ENCODE results near the gene RELN. TPM values are rescaled to one million over a fixed set of nuclear protein-coding genes. Genes with fewer than 3 reads are reported as not detected.

Gene RELN
- total RNA-seq, 2 donors from 2014 or later: not detected

DNA sequence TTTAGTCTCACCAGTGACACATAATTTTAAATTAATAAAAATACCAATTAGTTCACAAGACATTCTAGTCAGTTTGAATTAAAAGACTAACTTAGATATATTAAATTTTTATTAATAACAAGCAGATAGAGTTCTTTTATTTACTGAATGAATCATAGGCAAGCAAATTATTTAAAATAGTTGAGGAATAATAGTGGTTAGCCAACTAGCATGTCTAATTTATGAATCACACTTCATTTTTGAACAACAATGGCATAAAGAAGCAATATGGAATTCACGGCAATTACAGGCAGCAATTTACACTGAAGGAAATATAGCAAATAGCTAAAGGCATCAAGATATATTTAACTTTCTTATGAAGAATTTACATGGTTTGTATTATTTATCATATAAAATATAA lies 356.5 kb downstream of the RELN start:
- ATAC-seq: no peak
- no peaks in the 10 kb centered on the region for H3K4me1 Mint-ChIP-seq
- no peaks in the 10 kb centered on the region for H3K9me3 ChIP-seq (ENCODE audit: control insufficient read depth, low read length, poor library complexity, severe bottlenecking)
- no peak overlapping the region for H3K4me3 Mint-ChIP-seq
- DNase-seq: no peak
- no peaks in the 10 kb centered on the region for H3K36me3 Mint-ChIP-seq (ENCODE audit: low read depth)
- H3K27me3 Mint-ChIP-seq: peaks cover 16% of the 10 kb centered on the region
- no peak overlapping the region for H3K27ac Mint-ChIP-seq

DNA sequence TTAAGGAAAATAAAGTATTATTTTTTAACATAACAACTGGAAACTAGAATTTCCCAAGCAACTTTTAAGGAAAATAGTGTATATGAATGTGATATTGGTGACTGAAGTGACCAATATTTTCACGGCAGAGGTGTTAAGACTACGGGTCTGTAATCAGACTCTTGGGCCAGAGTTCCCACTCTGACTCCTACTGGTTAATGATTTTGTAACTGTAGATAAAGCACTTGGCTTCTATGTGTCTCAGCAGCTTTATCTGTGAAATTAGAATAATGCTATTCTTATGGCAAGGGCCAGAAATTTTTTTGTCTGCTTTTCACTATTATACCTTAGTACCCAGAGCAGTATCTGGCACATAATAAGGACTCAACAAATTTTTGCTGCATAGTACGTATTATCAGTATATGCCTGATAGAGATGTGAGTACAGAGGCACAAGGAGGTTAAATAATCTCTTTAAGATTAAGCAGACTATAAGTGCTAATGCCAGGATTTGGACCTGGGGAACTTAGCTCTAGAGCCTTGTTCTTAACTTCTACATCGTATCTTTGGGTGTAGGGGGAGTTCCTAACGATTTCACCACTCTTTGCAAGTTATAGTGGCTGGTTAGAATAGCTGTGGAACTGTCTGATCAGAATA lies 357.3 kb downstream of the RELN start:
- ATAC-seq (no peak), DNase-seq (no peak)
- no peaks in the 10 kb centered on the region for H3K9me3 ChIP-seq (ENCODE audit: control insufficient read depth, low read length, poor library complexity, severe bottlenecking)
- H3K4me1 Mint-ChIP-seq: no peaks in the 10 kb centered on the region
- no peaks in the 10 kb centered on the region for H3K36me3 Mint-ChIP-seq (ENCODE audit: low read depth)
- H3K4me3 Mint-ChIP-seq: no peak overlapping the region
- H3K27me3 Mint-ChIP-seq: peaks cover 15% of the 10 kb centered on the region
- no peak overlapping the region for H3K27ac Mint-ChIP-seq

DNA sequence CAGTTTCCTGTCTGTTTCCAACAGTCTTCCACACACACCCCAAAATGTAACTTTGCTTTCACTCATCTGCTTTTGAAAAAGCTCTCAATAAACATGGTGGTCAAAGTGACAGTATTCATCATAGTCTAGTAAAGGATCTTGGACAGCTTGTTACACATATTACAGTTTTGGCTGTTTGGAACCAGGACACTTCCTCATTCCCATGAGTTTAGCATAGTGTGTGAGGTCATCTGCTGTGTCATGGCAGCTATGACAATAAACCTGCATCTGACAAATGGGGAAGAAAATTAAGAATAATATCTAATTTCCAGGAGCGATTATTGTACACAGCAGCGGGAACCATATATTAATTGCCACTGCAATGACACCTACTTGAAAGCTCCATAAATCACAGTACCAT lies 359.1 kb downstream of the RELN start:
- no peaks in the 10 kb centered on the region for H3K9me3 ChIP-seq (ENCODE audit: control insufficient read depth, low read length, poor library complexity, severe bottlenecking)
- ATAC-seq: no peak
- Mint-ChIP-seq H3K4me3 (no peak overlapping the region), H3K27ac (no peak overlapping the region), H3K36me3 (ENCODE audit: low read depth) (no peaks in the 10 kb centered on the region), H3K27me3 (peaks cover 15% of the 10 kb centered on the region), H3K4me1 (no peaks in the 10 kb centered on the region)
- no peak for DNase-seq

DNA sequence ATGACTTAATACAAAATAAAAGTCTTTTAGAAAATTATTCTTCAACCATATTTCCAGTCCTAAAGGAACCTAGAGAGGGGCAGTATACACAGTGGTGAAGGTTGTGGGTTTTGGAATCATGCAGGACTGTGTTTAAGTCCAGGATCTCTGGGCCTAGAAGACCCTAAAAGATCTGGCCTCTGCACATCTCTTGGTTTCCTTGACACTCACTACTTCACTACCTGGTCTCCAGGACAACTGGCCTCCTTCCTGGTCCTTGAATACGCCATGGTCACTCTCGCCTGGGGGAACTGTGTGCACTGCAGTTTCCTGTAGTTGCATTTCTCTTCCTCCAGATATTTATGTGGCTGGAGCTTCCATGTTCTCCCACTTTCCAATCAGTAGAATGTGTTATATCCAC lies 360.7 kb downstream of the RELN start:
- no peak overlapping the region for H3K4me3 Mint-ChIP-seq
- H3K9me3 ChIP-seq (ENCODE audit: control insufficient read depth, low read length, poor library complexity, severe bottlenecking): no peaks in the 10 kb centered on the region
- ATAC-seq (no peak), DNase-seq (no peak)
- peaks cover 10% of the 10 kb centered on the region for H3K27me3 Mint-ChIP-seq
- no peaks in the 10 kb centered on the region for H3K36me3 Mint-ChIP-seq (ENCODE audit: low read depth)
- H3K4me1 Mint-ChIP-seq: no peaks in the 10 kb centered on the region
- H3K27ac Mint-ChIP-seq: no peak overlapping the region

DNA sequence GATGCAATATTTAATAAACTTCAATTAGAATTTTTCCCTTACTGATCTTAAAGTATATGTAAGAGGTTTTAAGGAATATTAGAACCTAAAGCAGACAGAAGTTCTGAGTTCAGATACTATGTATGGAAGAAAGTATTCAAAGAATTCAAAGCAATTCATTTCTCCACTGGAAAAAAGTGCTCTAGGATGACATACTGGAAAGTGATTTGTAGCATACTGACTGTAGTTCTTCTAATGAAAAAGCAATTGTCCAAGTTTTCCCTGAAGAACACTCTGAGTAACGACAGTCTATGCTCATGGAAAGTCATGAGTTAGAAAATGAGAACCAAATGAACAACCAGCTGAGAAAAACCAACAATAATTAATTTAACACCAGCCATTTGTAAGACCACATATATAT lies 362.7 kb downstream of the RELN start:
- H3K4me3 Mint-ChIP-seq: no peak overlapping the region
- H3K4me1 Mint-ChIP-seq: no peaks in the 10 kb centered on the region
- ATAC-seq (no peak), DNase-seq (no peak)
- no peak overlapping the region for H3K27ac Mint-ChIP-seq
- no peaks in the 10 kb centered on the region for H3K36me3 Mint-ChIP-seq (ENCODE audit: low read depth)
- no peaks in the 10 kb centered on the region for H3K9me3 ChIP-seq (ENCODE audit: control insufficient read depth, low read length, poor library complexity, severe bottlenecking)
- H3K27me3 Mint-ChIP-seq: peaks cover 19% of the 10 kb centered on the region

DNA sequence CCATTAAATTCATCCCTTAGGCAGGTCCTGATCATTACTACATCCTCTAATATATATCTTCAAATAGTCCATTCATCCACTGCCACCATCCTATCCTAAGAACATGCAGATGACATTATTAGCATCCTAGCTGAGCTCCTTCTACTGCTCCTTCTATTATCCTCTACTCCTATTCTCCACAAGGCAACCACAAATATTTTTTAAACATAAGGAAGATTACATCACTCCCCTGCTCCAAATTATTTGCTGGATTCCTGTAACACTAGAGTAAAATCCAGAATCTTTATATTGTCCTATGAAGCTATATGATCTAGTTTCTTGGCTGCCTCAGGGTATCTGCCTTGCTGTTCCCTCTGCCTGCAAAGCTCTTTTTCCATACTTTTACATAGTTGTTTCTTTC lies 367.2 kb downstream of the RELN start:
- H3K9me3 ChIP-seq (ENCODE audit: control insufficient read depth, low read length, poor library complexity, severe bottlenecking): no peaks in the 10 kb centered on the region
- Mint-ChIP-seq H3K27ac (no peak overlapping the region), H3K27me3 (peaks cover 42% of the 10 kb centered on the region), H3K4me1 (no peaks in the 10 kb centered on the region), H3K36me3 (ENCODE audit: low read depth) (peaks cover 3% of the 10 kb centered on the region), H3K4me3 (no peak overlapping the region)
- no peak for ATAC-seq
- DNase-seq: no peak

DNA sequence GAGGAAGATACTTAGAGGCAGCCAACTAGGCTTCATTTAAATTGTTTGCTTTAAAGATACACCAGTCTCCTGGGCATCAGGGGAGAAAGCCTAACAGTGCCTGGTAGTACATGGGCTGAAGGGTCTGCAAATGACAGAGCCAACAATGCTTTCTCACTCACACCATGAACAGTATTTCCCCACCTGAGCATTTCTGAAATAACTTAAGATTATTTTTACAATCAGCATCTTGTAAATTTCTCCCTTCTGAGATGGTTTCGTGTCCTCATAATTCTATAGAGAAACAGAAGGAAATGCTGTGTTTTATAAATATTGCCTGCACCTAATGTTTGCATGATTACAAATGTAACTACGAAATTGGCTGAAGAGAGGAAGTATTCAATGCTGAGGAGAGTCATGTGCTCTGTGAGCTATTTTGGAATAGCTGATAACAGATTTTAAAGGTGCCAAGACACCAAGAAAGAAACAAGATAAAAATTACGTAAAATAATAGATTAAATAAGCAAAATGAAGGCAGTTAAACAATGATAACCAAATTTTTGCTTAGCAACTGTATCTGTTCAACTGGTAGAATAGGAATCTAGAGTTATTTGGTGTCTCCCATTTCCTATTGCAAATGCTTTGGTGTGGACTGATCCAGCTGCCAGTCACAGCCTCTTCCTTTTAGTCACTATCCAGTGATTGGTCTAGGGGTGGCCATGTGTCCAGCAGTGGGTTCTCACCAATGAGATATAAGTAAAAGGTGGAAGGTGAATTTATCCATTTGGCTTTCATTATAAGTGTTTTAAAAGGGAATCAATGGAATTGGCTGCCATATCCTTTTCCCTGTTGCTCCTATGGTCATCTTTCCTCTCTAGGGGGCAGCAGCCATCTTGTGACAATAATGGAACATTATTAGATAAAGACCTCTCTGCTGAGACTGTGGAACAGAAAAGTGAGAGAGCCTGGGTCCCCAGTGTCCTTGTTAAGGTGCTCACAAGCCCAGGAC lies 375.5 kb downstream of the RELN start:
- Mint-ChIP-seq H3K36me3 (ENCODE audit: low read depth) (no peaks in the 10 kb centered on the region), H3K4me3 (no peak overlapping the region), H3K27me3 (peaks cover 26% of the 10 kb centered on the region), H3K4me1 (no peaks in the 10 kb centered on the region), H3K27ac (no peak overlapping the region)
- no peak for DNase-seq
- ATAC-seq: no peak
- H3K9me3 ChIP-seq (ENCODE audit: control insufficient read depth, low read length, poor library complexity, severe bottlenecking): no peaks in the 10 kb centered on the region

DNA sequence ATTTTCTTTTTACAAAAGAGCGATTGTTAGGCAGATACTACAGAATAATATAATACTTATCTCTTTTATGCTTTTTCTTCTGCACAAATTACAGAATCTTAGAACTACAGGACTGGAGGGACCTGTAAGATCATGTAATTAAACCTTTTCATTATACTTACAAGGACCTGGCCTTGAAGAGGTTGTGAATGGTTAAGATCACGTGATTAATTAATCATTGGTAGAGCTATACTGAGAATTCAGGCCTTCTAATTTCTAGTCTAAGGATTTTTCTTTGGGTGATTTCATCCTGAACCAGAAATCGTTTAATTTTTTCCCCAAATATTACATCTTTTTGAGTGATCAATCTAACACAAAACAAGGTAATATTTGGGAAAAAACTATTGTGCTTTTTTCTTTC lies 379.7 kb downstream of the RELN start:
- H3K27ac Mint-ChIP-seq: no peak overlapping the region

DNA sequence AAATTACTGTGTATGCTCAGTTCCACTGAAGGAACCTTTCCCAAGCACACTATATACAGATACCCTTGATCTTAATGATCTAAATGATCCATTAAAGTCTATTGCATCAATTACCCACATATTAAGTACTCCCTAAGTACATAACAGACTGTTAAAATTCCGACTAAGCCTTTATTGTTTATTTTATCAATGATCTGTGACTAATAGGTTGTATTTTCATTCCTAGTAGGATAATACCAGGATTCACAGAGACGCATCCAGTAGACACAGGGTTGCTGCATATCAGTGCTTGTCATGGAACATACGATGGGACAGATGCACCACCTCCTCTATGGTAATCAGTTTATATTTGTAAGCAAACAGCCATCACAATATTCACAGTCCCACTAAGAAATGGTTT lies 383.8 kb downstream of the RELN start:
- Mint-ChIP-seq H3K27ac (no peak overlapping the region), H3K4me1 (no peaks in the 10 kb centered on the region), H3K4me3 (no peak overlapping the region), H3K36me3 (ENCODE audit: low read depth) (no peaks in the 10 kb centered on the region), H3K27me3 (peaks cover 24% of the 10 kb centered on the region)
- ATAC-seq (no peak), DNase-seq (no peak)
- H3K9me3 ChIP-seq (ENCODE audit: control insufficient read depth, low read length, poor library complexity, severe bottlenecking): no peaks in the 10 kb centered on the region

More for the DNA sequence above, 379.7 kb downstream of the RELN start:
- Mint-ChIP-seq H3K27me3 (peaks cover 15% of the 10 kb centered on the region), H3K4me3 (no peak overlapping the region), H3K36me3 (ENCODE audit: low read depth) (no peaks in the 10 kb centered on the region), H3K4me1 (no peaks in the 10 kb centered on the region)
- no peak for ATAC-seq
- H3K9me3 ChIP-seq (ENCODE audit: control insufficient read depth, low read length, poor library complexity, severe bottlenecking): no peaks in the 10 kb centered on the region
- DNase-seq: no peak

DNA sequence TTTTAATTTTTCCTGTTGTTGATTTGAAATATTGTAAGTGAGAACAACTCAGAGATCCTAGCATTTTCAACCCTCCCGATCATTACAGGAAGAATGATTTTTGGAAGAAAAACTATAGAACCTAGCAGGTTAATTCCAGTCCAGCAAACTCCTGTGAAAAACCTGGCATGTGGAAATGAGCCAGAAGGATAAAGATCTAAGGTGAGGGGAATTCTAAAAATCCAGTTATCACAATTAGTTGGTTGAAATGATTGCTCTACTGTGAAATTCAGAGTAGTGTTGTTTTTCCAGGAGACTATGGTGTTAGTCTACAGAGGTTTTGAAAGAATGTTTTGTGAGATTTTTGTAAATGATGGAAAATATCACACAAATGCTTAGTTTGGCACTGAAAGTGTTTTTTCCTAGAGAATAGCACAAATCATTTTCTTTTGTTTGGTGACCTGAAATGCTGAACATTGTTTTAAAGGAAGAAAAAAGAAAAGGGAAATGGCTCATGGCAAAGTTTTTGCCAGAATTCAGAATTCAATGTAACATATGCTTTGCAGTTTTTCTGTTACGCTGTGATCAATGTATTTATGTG lies 391.0 kb downstream of the RELN start:
- no peaks in the 10 kb centered on the region for H3K36me3 Mint-ChIP-seq (ENCODE audit: low read depth)
- H3K27me3 Mint-ChIP-seq: peaks cover 52% of the 10 kb centered on the region
- no peak for DNase-seq
- ATAC-seq: no peak
- no peak overlapping the region for H3K4me3 Mint-ChIP-seq
- no peaks in the 10 kb centered on the region for H3K4me1 Mint-ChIP-seq
- no peak overlapping the region for H3K27ac Mint-ChIP-seq
- no peaks in the 10 kb centered on the region for H3K9me3 ChIP-seq (ENCODE audit: control insufficient read depth, low read length, poor library complexity, severe bottlenecking)

DNA sequence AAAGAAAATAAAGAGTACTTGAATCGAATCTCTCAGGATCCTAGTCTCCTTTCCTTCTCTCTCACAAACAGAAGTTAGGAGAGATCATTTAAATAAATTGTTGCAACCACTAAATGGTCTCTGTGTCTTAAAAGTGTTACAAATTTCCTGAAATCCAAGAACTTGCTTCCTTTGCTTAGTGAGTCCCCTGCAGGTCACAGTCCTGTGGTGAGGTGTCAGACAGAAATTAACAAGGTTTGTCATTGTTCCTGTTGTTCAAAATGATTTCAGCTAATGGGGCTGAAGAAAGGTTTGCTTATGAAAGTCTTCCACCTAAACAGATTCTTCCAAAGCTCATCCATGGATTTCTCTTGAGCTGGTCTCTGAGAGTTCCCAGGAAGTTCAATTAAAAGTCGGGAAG lies 391.9 kb downstream of the RELN start:
- Mint-ChIP-seq H3K27ac (no peak overlapping the region), H3K27me3 (peaks cover 52% of the 10 kb centered on the region), H3K36me3 (ENCODE audit: low read depth) (no peaks in the 10 kb centered on the region), H3K4me3 (no peak overlapping the region), H3K4me1 (no peaks in the 10 kb centered on the region)
- no peaks in the 10 kb centered on the region for H3K9me3 ChIP-seq (ENCODE audit: control insufficient read depth, low read length, poor library complexity, severe bottlenecking)
- DNase-seq (no peak), ATAC-seq (no peak)

DNA sequence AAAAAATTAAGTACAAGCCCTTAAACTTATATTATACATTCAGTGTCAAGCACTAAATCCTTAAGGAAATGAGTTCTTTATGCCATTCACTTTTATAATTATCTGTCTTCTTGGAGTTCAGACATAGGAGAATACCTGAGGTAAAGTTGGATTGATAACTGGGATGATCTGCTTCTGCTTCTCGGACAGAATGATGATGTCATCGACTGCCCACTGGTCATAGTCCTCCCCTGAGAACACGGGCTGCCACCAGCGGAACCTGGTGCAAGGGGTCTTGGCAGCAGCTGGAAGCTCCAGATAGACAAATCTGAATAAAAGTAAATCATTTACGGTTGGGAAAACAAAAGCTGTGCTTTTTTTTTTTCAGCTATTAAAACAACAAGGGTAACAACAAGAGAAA lies 395.3 kb downstream of the RELN start:
- H3K9me3 ChIP-seq (ENCODE audit: control insufficient read depth, low read length, poor library complexity, severe bottlenecking): no peaks in the 10 kb centered on the region
- DNase-seq (no peak), ATAC-seq (no peak)
- Mint-ChIP-seq H3K27me3 (peaks cover 33% of the 10 kb centered on the region), H3K27ac (no peak overlapping the region), H3K4me1 (no peaks in the 10 kb centered on the region), H3K36me3 (ENCODE audit: low read depth) (no peaks in the 10 kb centered on the region), H3K4me3 (no peak overlapping the region)

DNA sequence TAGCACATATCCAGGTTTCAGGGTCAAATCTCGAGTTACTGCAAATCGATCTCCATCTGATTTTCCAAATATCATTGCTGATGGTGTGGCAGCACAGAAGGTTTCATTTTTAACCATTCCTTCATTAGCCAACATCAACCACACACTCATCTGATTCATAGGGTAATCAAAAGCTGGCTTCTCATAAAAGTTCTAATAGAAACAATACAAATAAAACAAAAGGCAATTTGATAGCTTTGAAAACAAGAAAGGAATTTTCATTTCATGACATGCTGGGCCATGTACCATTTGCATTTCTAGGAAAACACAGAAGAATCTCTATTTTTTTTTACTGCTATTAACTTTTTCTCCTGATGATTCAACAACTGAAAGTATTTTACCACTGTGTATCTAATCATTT lies 395.8 kb downstream of the RELN start:
- H3K4me3 Mint-ChIP-seq: no peak overlapping the region

More for the DNA sequence above, 395.8 kb downstream of the RELN start:
- Mint-ChIP-seq H3K36me3 (ENCODE audit: low read depth) (no peaks in the 10 kb centered on the region), H3K27ac (no peak overlapping the region), H3K4me1 (no peaks in the 10 kb centered on the region), H3K27me3 (peaks cover 28% of the 10 kb centered on the region)
- ATAC-seq (no peak), DNase-seq (no peak)
- H3K9me3 ChIP-seq (ENCODE audit: control insufficient read depth, low read length, poor library complexity, severe bottlenecking): no peaks in the 10 kb centered on the region

All from T-helper 17 cell (primary cell).